HCT116 (cell line): ENCODE data around the gene CAMK1D. TPM values are rescaled to one million over a fixed set of nuclear protein-coding genes. Genes with fewer than 3 reads are reported as not detected.

Experiments
- ATAC-seq: fragments of 200-7000 bp; cut with Tn5 transposase; 2 replicates; pipeline ENCODE4 v1.9.1; 2020; ENCODE audit warnings: mild to moderate bottlenecking, moderate library complexity
- BruUV-seq: library from RNA; stranded (reverse); fragments of 400-500 nt; replicated peaks from 2 replicates; lab custom pipeline; 2021; lab: Mats Ljungman, UMichigan
- CTCF ChIA-PET: fragments of 300-600 bp; sonication (Branson Sonifier 250); formaldehyde crosslinking; loops from one replicate; lab custom pipeline; 2021; ENCODE audit warnings: antibody characterized with exemption; lab: Charles Lee
- POLR2A ChIA-PET: fragments of 300-600, 350-600 bp; sonication (Branson Sonifier 250); formaldehyde crosslinking; loops from one replicate; lab custom pipeline; 2021; ENCODE audit warnings: antibody characterized with exemption; lab: Charles Lee
- RAD21 ChIA-PET, 2 experiments: fragments of 300-600 bp; sonication (Branson Sonifier 250); formaldehyde crosslinking; loops; one replicate each; lab custom pipeline; 2023; ENCODE audit warnings: low total read pairs in 2 of 2; ENCODE audit not compliant: uncharacterized antibody in 2 of 2, unreplicated experiment in 2 of 2, low non-redundant PET in 1 of 2; lab: Charles Lee
- DNase-seq: peaks from one replicate; pipeline ENCODE4 v3.0.0-alpha.2; 2010; ENCODE audit warnings: low read depth, low spot score
- H2AFZ ChIP-seq: fragments of 200-600 bp; shearing (Covaris generic), sonication (generic); 2 replicates; pipeline ENCODE4 v1.6.1; 2017; ENCODE audit warnings: low read depth, mixed run types, mixed read lengths, antibody characterized with exemption, low read length; ENCODE audit not compliant: poor library complexity, severe bottlenecking
- H3K27ac ChIP-seq: 2 replicates; pipeline ENCODE4 v1.5.1; 2012; ENCODE audit warnings: low read depth, low read length
- H3K27me3 ChIP-seq: fragments of 200-600 bp; sonication (generic); 2 replicates; pipeline ENCODE4 v1.6.1; 2016; ENCODE audit warnings: mixed run types, low read length, mixed read lengths; ENCODE audit not compliant: insufficient read depth
- H3K36me3 ChIP-seq, 2 experiments: fragments of 200-500 bp in 1 of 2; fragments of 200-600 bp in 1 of 2; sonication (Bioruptor generic) in 1 of 2; sonication (generic) in 1 of 2; 2 replicates each; pipeline versions ENCODE4 v1.5.1 to v1.6.1; 2014 to 2016; ENCODE audit warnings: low read length in 2 of 2, inconsistent platforms in 1 of 2, mixed read lengths in 1 of 2, mixed run types in 1 of 2; ENCODE audit not compliant: insufficient read depth in 2 of 2, control insufficient read depth in 1 of 2
- H3K4me1 ChIP-seq, 2 experiments: fragments of 200-600 bp in 1 of 2; sonication (generic) in 1 of 2; 2 replicates each; pipeline versions ENCODE4 v1.5.1 to v1.6.1; 2012 to 2017; ENCODE audit warnings: low read length in 2 of 2, inconsistent platforms in 1 of 2, mild to moderate bottlenecking in 1 of 2, mixed read lengths in 1 of 2, mixed run types in 1 of 2, moderate library complexity in 1 of 2; ENCODE audit not compliant: insufficient read depth in 2 of 2, control insufficient read depth in 1 of 2
- H3K4me2 ChIP-seq: fragments of 200-600 bp; sonication (generic); 2 replicates; pipeline ENCODE4 v1.6.1; 2017; ENCODE audit warnings: mixed run types, low read length, mixed read lengths
- H3K4me3 ChIP-seq, 2 experiments: fragments of 200-600 bp in 1 of 2; sonication (generic) in 1 of 2; replicated peaks in 1 of 2; 2 replicates each; pipeline ENCODE4 v1.5.1; 2011 to 2016; ENCODE audit warnings: low read length in 2 of 2, control low read depth in 1 of 2, low read depth in 1 of 2, mild to moderate bottlenecking in 1 of 2, mixed read lengths in 1 of 2, mixed run types in 1 of 2
- H3K79me2 ChIP-seq: fragments of 200-600 bp; sonication (generic); 2 replicates; pipeline ENCODE4 v1.6.1; 2017; ENCODE audit warnings: mild to moderate bottlenecking, mixed run types, low read length, moderate library complexity, mixed read lengths; ENCODE audit not compliant: insufficient read depth
- H3K9ac ChIP-seq: fragments of 200-600 bp; sonication (generic); 2 replicates; pipeline ENCODE4 v1.6.1; 2016; ENCODE audit warnings: low read length, mixed read lengths
- H3K9me2 ChIP-seq: fragments of 200-600 bp; sonication (generic), shearing (Covaris generic); 2 replicates; pipeline ENCODE4 v1.6.1; 2017; ENCODE audit warnings: mixed run types, mild to moderate bottlenecking, moderate library complexity; ENCODE audit not compliant: insufficient read depth
- H3K9me3 ChIP-seq, 2 experiments: fragments of 200-500 bp in 1 of 2; fragments of 200-600 bp in 1 of 2; sonication (Bioruptor generic) in 1 of 2; sonication (generic) in 1 of 2; 2 replicates each; pipeline ENCODE4 v1.6.1; 2014 to 2017; ENCODE audit warnings: low read length in 2 of 2, mixed read lengths in 2 of 2, inconsistent platforms in 1 of 2, low read depth in 1 of 2, mild to moderate bottlenecking in 1 of 2, mixed run types in 1 of 2, moderate library complexity in 1 of 2; ENCODE audit not compliant: control insufficient read depth in 1 of 2, insufficient read depth in 1 of 2
- H4K20me1 ChIP-seq: fragments of 200-600 bp; sonication (generic), shearing (Covaris generic); 2 replicates; pipeline ENCODE4 v1.6.1; 2017; ENCODE audit warnings: mixed run types, mild to moderate bottlenecking, moderate library complexity; ENCODE audit not compliant: insufficient read depth
- ATF3 ChIP-seq: IDR thresholded peaks from 2 replicates; pipeline ENCODE4 v1.6.1; 2012
- EGR1 ChIP-seq: IDR thresholded peaks from 2 replicates; pipeline ENCODE4 v1.6.1; 2012; ENCODE audit warnings: low read depth
- ELF1 ChIP-seq: IDR thresholded peaks from 2 replicates; pipeline ENCODE4 v1.6.1; 2012; ENCODE audit warnings: low read depth, borderline replicate concordance
- EZH2phosphoT487 ChIP-seq: fragments of 200-600 bp; IDR thresholded peaks from 2 replicates; pipeline ENCODE4 v1.6.1; 2018; ENCODE audit warnings: antibody characterized with exemption, borderline replicate concordance
- FOSL1 ChIP-seq: IDR thresholded peaks from 2 replicates; pipeline ENCODE4 v1.6.1; 2012; ENCODE audit warnings: low read depth
- JUND ChIP-seq: IDR thresholded peaks from 2 replicates; pipeline ENCODE4 v1.6.1; 2012
- POLR2A ChIP-seq: IDR thresholded peaks from 2 replicates; pipeline ENCODE4 v1.7.0; 2011; ENCODE audit warnings: borderline replicate concordance; ENCODE audit not compliant: insufficient read depth, insufficient read length; ENCODE audit errors: extremely low read depth
- POLR2AphosphoS5 ChIP-seq: IDR thresholded peaks from 2 replicates; pipeline ENCODE4 v1.6.1; 2011; ENCODE audit warnings: mild to moderate bottlenecking, low read depth, low read length, moderate library complexity
- REST ChIP-seq: IDR thresholded peaks from 2 replicates; pipeline ENCODE4 v1.6.1; 2012; ENCODE audit warnings: low read depth
- SRF ChIP-seq: IDR thresholded peaks from 2 replicates; pipeline ENCODE4 v1.6.1; 2012; ENCODE audit warnings: low read depth
- TCF7L2 ChIP-seq: IDR thresholded peaks from 2 replicates; pipeline ENCODE4 v1.7.0; 2011; ENCODE audit warnings: borderline replicate concordance, inconsistent platforms; ENCODE audit not compliant: insufficient read depth, insufficient read length; ENCODE audit errors: extremely low read depth
- YY1 ChIP-seq: IDR thresholded peaks from 2 replicates; pipeline ENCODE4 v1.6.1; 2011; ENCODE audit warnings: low read length, low read depth, moderate library complexity, mild to moderate bottlenecking; ENCODE audit not compliant: insufficient replicate concordance; ENCODE audit errors: extremely low read depth
- ZBTB33 ChIP-seq: IDR thresholded peaks from 2 replicates; pipeline ENCODE4 v1.6.1; 2011; ENCODE audit warnings: mild to moderate bottlenecking, low read length, moderate library complexity; ENCODE audit not compliant: insufficient replicate concordance; ENCODE audit errors: extremely low read depth
- ZFX ChIP-seq: fragments of 450-650 bp; IDR thresholded peaks from 2 replicates; pipeline ENCODE4 v1.6.1; 2017
- ZNF274 ChIP-seq: fragments of 200-500 bp; sonication (Bioruptor generic); IDR thresholded peaks from 2 replicates; pipeline ENCODE4 v1.6.1; 2014; ENCODE audit warnings: mild to moderate bottlenecking, low read depth, low read length, inconsistent platforms
- intact Hi-C: fragments of 100-400 bp; cut with micrococcal nuclease; formaldehyde crosslinking; loops from 2 replicates; pipeline ENCODE4 v1.10.0; 2022
- total RNA-seq: library from RNA; stranded (reverse); gene quantifications from one replicate; pipeline ENCODE4 v1.2.1, GENCODE V29; 2021; ENCODE audit not compliant: unreplicated experiment

CAMK1D gene
- total RNA-seq, 1 experiment from 2014 or later, result 9.6 TPM

GRCh38 chr10:12589291-12589690 is 239.9 kb downstream of the CAMK1D start:
- ChIA-PET CTCF (no interaction called here), POLR2A (no interaction called here), RAD21 (no interaction called here)
- intact Hi-C loops, result no loop called here
- Histone ChIP-seq H3K4me1 (peaks cover 3 to 12% of the 10 kb centered on the region in 2 experiments; a peak in 3 of 4 replicates), H3K27me3 (no peaks in the 10 kb centered on the region), H3K9me3 (no peaks in the 10 kb centered on the region), H3K4me3 (no peak overlapping the region), H2AFZ (no peak overlapping the region), H3K27ac (no peak overlapping the region), H3K9ac (no peak overlapping the region), H3K4me2 (no peak overlapping the region), H3K9me2 (no peaks in the 10 kb centered on the region), H3K79me2 (no peaks in the 10 kb centered on the region), H4K20me1 (no peaks in the 10 kb centered on the region), H3K36me3 (no peaks in the 10 kb centered on the region)
- TF ChIP-seq ZNF274, result no peak
- no peak for TF ChIP-seq ZFX
- no peak for TF ChIP-seq EGR1
- TF ChIP-seq POLR2A, result no peak
- TF ChIP-seq POLR2AphosphoS5, result no peak
- no peak for TF ChIP-seq TCF7L2
- no peak for TF ChIP-seq FOSL1
- TF ChIP-seq SRF, result no peak
- no peak for TF ChIP-seq YY1
- TF ChIP-seq ATF3, result no peak
- TF ChIP-seq ELF1, result no peak
- no peak for TF ChIP-seq EZH2phosphoT487
- no TSS peak for BruUV-seq
- no peak for DNase-seq
- ATAC-seq, result no peak

GRCh38 chr10:12589791-12590190 is 240.4 kb downstream of the CAMK1D start:
- intact Hi-C loops, result no loop called here
- CTCF ChIA-PET, result no interaction called here
- no peak for TF ChIP-seq ZBTB33
- no peak for TF ChIP-seq JUND
- no peak for TF ChIP-seq EZH2phosphoT487
- TF ChIP-seq REST, result no peak
- TF ChIP-seq TCF7L2, result no peak
- TF ChIP-seq YY1, result no peak
- ATAC-seq, result no peak
- Histone ChIP-seq H3K4me1 (peaks cover 3 to 12% of the 10 kb centered on the region in 2 experiments; a peak in 3 of 4 replicates), H3K27me3 (no peaks in the 10 kb centered on the region), H3K79me2 (no peaks in the 10 kb centered on the region), H3K36me3 (no peaks in the 10 kb centered on the region), H3K9ac (no peak overlapping the region), H3K9me3 (no peaks in the 10 kb centered on the region), H4K20me1 (no peaks in the 10 kb centered on the region), H3K4me2 (no peak overlapping the region), H3K27ac (no peak overlapping the region), H2AFZ (no peak overlapping the region), H3K4me3 (no peak overlapping the region), H3K9me2 (no peaks in the 10 kb centered on the region)
- DNase-seq, result no peak
- no TSS peak for BruUV-seq
- POLR2A ChIA-PET, result no interaction called here
- RAD21 ChIA-PET, result no interaction called here
